Transverse colon (tissue), 4 donors: ENCODE results near the gene LHFPL3.

Experiments
- EP300 ChIP-seq: sonication (generic); formaldehyde crosslinking; IDR thresholded peaks from one replicate; pipeline ENCODE4 v1.6.1; 2017; ENCODE audit warnings: antibody characterized with exemption, low read depth
- POLR2A ChIP-seq: fragments of 450-650 bp; IDR thresholded peaks from one replicate; pipeline ENCODE4 v1.6.1; 2016; ENCODE audit warnings: antibody characterized with exemption, mild to moderate bottlenecking, moderate library complexity
- POLR2AphosphoS5 ChIP-seq, 3 donors: sonication (generic); formaldehyde crosslinking; IDR thresholded peaks; one replicate each; pipeline ENCODE4 v1.6.1; 2016; ENCODE audit warnings: antibody characterized with exemption in 3 of 3
- TF ChIP-seq, protein P1 (sequence below), 5 experiments: fragments of 200-600 bp in 3 of 5; fragments of 450-650 bp in 2 of 5; sonication (generic) in 3 of 5; IDR thresholded peaks; 1 replicate in 2 of 5; 2 replicates in 3 of 5; pipeline ENCODE4 v1.5.1; 2016 to 2017; ENCODE audit warnings: antibody characterized with exemption in 5 of 5, inconsistent platforms in 3 of 5, mild to moderate bottlenecking in 2 of 5, moderate library complexity in 1 of 5

GRCh38 chr7:104951546-104951945, 623.1 kb downstream of the LHFPL3 start:
- TF ChIP-seq, protein P1, sequence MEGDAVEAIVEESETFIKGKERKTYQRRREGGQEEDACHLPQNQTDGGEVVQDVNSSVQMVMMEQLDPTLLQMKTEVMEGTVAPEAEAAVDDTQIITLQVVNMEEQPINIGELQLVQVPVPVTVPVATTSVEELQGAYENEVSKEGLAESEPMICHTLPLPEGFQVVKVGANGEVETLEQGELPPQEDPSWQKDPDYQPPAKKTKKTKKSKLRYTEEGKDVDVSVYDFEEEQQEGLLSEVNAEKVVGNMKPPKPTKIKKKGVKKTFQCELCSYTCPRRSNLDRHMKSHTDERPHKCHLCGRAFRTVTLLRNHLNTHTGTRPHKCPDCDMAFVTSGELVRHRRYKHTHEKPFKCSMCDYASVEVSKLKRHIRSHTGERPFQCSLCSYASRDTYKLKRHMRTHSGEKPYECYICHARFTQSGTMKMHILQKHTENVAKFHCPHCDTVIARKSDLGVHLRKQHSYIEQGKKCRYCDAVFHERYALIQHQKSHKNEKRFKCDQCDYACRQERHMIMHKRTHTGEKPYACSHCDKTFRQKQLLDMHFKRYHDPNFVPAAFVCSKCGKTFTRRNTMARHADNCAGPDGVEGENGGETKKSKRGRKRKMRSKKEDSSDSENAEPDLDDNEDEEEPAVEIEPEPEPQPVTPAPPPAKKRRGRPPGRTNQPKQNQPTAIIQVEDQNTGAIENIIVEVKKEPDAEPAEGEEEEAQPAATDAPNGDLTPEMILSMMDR (IDR thresholded peaks at IDR 0.05): no peak
- no peak for TF ChIP-seq POLR2A
- no peak for TF ChIP-seq POLR2AphosphoS5 (IDR thresholded peaks at IDR 0.05)
- no peak for TF ChIP-seq EP300
